ENCODE results near the gene ERCC4. TPM values are rescaled to one million over a fixed set of nuclear protein-coding genes. Genes with fewer than 3 reads are reported as not detected.

Gene ERCC4
- total RNA-seq, 1 donor: 13.4 TPM

GRCh38 chr16:13915033-13915635 is 4.8 kb upstream of the ERCC4 start:
- TF ChIP-seq, protein P1, sequence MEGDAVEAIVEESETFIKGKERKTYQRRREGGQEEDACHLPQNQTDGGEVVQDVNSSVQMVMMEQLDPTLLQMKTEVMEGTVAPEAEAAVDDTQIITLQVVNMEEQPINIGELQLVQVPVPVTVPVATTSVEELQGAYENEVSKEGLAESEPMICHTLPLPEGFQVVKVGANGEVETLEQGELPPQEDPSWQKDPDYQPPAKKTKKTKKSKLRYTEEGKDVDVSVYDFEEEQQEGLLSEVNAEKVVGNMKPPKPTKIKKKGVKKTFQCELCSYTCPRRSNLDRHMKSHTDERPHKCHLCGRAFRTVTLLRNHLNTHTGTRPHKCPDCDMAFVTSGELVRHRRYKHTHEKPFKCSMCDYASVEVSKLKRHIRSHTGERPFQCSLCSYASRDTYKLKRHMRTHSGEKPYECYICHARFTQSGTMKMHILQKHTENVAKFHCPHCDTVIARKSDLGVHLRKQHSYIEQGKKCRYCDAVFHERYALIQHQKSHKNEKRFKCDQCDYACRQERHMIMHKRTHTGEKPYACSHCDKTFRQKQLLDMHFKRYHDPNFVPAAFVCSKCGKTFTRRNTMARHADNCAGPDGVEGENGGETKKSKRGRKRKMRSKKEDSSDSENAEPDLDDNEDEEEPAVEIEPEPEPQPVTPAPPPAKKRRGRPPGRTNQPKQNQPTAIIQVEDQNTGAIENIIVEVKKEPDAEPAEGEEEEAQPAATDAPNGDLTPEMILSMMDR (IDR thresholded peaks at IDR 0.05; ENCODE audit: insufficient read depth, low read depth, low read length): no peak
- H3K4me3 ChIP-seq (ENCODE audit: low read depth, low read length): no peak overlapping the region
- DNase-seq (ENCODE audit: low read depth): no peak

- peak overlapping the region; percentile 23 for H3K4me3 ChIP-seq (ENCODE audit: low read depth, low read length)
- TF ChIP-seq, protein P1 (IDR thresholded peaks at IDR 0.05; ENCODE audit: insufficient read depth, low read depth, low read length): no peak
- DNase-seq (ENCODE audit: low read depth): no peak
Measured at GRCh38 chr16:13919330-13919682, 648 bp upstream of the ERCC4 start.

- peak overlapping the region; percentile 96 for H3K4me3 ChIP-seq (ENCODE audit: low read depth, low read length)
- TF ChIP-seq, protein P1 (IDR thresholded peaks at IDR 0.05; ENCODE audit: insufficient read depth, low read depth, low read length): no peak
- DNase-seq (ENCODE audit: low read depth): no peak
Measured at GRCh38 chr16:13920510-13920818, 510 bp downstream of the ERCC4 start.

- TF ChIP-seq, protein P1 (IDR thresholded peaks at IDR 0.05; ENCODE audit: insufficient read depth, low read depth, low read length): no peak
- peak overlapping the region; percentile 96 for H3K4me3 ChIP-seq (ENCODE audit: low read depth, low read length)
- no peak for DNase-seq (ENCODE audit: low read depth)
Measured at GRCh38 chr16:13921328-13921727, 1.4 kb downstream of the ERCC4 start.

GRCh38 chr16:13923703-13924298 is 3.8 kb downstream of the ERCC4 start:
- DNase-seq (ENCODE audit: low read depth): peak; percentile 74
- TF ChIP-seq, protein P1 (IDR thresholded peaks at IDR 0.05; ENCODE audit: insufficient read depth, low read depth, low read length): peak; percentile 49
- H3K4me3 ChIP-seq (ENCODE audit: low read depth, low read length): no peak overlapping the region

DNA sequence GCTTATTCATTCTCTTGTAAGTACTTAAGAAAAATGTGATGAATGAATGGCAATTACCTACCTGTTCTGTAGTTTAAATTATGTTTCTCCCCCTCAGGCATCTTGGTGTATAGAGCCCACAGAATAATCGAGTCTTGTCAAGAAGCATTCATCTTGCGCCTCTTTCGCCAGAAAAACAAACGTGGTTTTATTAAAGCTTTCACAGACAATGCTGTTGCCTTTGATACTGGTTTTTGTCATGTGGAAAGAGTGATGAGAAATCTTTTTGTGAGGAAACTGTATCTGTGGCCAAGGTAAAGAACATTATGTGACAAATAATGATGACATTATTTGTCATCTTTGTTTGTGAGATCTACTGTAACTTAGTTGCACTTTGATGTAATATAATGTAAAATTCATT is 6.5 kb downstream of the ERCC4 start:
- no peak for DNase-seq (ENCODE audit: low read depth)
- TF ChIP-seq, protein P1 (IDR thresholded peaks at IDR 0.05; ENCODE audit: insufficient read depth, low read depth, low read length): no peak
- no peak overlapping the region for H3K4me3 ChIP-seq (ENCODE audit: low read depth, low read length)

DNA sequence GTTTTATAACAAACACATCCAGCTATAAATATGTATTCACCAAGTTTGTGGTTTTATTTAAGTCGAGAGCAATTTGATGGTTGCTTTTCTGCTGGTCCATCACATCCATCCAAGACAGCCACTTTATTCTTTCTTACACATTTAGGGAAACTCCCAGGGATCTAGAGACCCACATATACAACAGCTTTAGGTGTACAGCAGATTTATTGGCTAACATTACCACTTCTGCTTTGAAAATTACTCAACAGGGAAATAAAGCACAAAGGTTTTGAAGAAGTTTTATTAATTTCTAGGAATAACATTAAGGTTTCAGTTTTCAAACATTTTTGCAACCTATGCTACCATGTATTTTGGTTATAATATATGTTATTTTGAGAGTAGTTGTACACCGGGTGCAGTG is 6.9 kb downstream of the ERCC4 start:
- no peak overlapping the region for H3K4me3 ChIP-seq (ENCODE audit: low read depth, low read length)
- TF ChIP-seq, protein P1 (IDR thresholded peaks at IDR 0.05; ENCODE audit: insufficient read depth, low read depth, low read length): no peak
- DNase-seq (ENCODE audit: low read depth): no peak

Data from fibroblast of villous mesenchyme (primary cell).